Heart left ventricle (tissue), 13 donors: Measurements from ENCODE around the gene CDH26.
A peak's percentile ranks its signal among the peaks of the same experiment; 100 is the strongest.

Source experiments
- CTCF ChIP-seq, 12 donors: fragments of 200-600 bp; sonication (generic) in 4 of 12; IDR thresholded peaks; one replicate each; pipeline versions ENCODE4 v1.5.0 to v1.8.0; 2018 to 2022; ENCODE audit warnings: antibody characterized with exemption in 12 of 12, mild to moderate bottlenecking in 5 of 12
- POLR2A ChIP-seq, 2 donors: fragments of 450-650 bp; IDR thresholded peaks; one replicate each; pipeline ENCODE4 v1.6.1; 2017; ENCODE audit warnings: antibody characterized with exemption in 2 of 2, mild to moderate bottlenecking in 2 of 2, moderate library complexity in 2 of 2
- donor health status: ischemic (EF 13 %, LVEDD 7.1; RV severe dilation, severe dysfunction).
- donor health status: DM: no; HTN: yes; CAD: no.
- donor health status: DM: no; HTN: no; CAD: no.
- donor health status: ischemic (EF 25% LVEDD 6.9; RV normal size, moderate dysfunction).
- donor health status: ischemic (EF 25% LVEDD 5.7; RV mildly dilated, moderate dysfunction).
- donor health status: ischemic (EF 35%, LVEDD 5.7; RV mildly dilated, moderate dysfunction).
- donor health status: nonischemic (EF 11% LVEDD 7.7; RV severe dilation, severe dysfunction).
- donor health status: DM: yes; HTN: yes; CAD: no.
- donor health status: PGD.
- donor health status: ischemic (EF 29% LVEDD 5.4; RV normal size, mild dysfunction).
- donor health status: nonischemic (EF 23%, LVEDD 6.1; RV moderate dilation, normal function).

- TF ChIP-seq CTCF (IDR thresholded peaks at IDR 0.05): peak in 9 of 12 donors; percentile 5 to 42 (median 28)
- no peak for TF ChIP-seq POLR2A (IDR thresholded peaks at IDR 0.05)
Measured at GRCh38 chr20:59985864-59986263, 27.6 kb downstream of the CDH26 start.
